Measurements from ENCODE around the gene WWOX.

DNA sequence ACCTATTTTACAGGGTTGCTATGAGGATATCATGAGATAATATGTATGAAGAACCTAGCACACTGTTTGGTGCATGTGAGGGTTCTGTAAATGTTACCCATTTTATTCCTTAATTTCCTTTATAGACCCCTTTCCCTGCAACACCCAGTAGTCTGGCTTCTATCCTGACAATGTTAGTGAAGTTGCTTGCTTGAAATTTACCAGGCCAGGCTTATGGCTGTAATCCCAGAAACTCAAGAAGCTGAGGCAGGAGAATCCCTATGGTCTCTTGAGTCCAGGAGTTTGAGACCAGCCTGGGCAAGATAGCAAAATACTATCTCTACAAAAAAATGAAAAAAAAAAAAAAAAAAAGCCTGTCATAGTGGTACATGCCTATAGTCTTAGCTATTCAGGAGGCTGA is 779.1 kb downstream of the WWOX start:
- no peak for TF ChIP-seq EZH2 (IDR thresholded peaks at IDR 0.05; ENCODE audit: borderline replicate concordance, low read depth, low read length, severe bottlenecking)
- TF ChIP-seq, protein P1, sequence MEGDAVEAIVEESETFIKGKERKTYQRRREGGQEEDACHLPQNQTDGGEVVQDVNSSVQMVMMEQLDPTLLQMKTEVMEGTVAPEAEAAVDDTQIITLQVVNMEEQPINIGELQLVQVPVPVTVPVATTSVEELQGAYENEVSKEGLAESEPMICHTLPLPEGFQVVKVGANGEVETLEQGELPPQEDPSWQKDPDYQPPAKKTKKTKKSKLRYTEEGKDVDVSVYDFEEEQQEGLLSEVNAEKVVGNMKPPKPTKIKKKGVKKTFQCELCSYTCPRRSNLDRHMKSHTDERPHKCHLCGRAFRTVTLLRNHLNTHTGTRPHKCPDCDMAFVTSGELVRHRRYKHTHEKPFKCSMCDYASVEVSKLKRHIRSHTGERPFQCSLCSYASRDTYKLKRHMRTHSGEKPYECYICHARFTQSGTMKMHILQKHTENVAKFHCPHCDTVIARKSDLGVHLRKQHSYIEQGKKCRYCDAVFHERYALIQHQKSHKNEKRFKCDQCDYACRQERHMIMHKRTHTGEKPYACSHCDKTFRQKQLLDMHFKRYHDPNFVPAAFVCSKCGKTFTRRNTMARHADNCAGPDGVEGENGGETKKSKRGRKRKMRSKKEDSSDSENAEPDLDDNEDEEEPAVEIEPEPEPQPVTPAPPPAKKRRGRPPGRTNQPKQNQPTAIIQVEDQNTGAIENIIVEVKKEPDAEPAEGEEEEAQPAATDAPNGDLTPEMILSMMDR (IDR thresholded peaks at IDR 0.05; ENCODE audit: extremely low read depth in 1 of 2, insufficient read depth in 1 of 2, low read depth in 1 of 2, low read length in 2 of 2), result no peak
- TF ChIP-seq POLR2AphosphoS5 (IDR thresholded peaks at IDR 0.05; ENCODE audit: insufficient read depth, low read depth, low read length), result no peak
- no peak for TF ChIP-seq POLR2A (IDR thresholded peaks at IDR 0.05; ENCODE audit: low read depth, low read length)
- TF ChIP-seq JUN (IDR thresholded peaks at IDR 0.05; ENCODE audit: borderline replicate concordance, insufficient read depth, insufficient read length, low read depth), result no peak
